Measurements from ENCODE around the gene UCMA. TPM values are rescaled to one million over a fixed set of nuclear protein-coding genes. Genes with fewer than 3 reads are reported as not detected.

The UCMA gene
- total RNA-seq, 3 donors from 2014 or later, result not detected

DNA sequence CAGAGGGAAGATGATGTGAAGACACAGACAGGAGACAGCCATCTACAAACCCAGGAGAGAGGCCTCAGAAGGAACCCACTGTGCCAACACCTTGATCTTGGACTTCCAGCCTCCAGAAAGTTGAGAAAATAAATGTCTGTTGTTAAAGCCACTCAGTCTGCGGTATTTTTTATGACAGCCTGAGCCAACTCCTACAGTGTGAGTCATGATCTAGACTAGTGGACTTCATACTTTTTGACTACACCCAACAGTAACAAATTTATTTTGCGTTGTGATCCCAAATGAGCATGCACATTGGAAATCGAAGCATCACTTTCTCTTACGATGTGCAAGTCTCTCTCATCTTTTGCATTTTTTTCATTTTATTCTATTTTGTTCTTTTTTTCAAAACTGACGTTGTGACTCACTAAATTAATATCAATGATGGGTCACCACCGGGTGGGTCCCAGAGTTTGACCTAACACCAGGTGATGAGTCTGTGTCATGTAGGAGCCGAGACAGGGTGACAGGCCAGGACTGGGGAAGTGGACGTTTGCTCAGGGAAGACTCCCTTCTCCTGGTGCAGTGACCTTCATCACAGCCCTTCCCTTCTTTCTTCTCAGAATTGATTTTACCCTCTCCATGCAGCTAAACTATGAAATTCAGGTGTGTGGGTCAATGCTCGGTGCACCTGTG, 36.8 kb upstream of the UCMA start:
- Histone ChIP-seq H3K4me3 (no peak overlapping the region), H3K9me3 (no peaks in the 10 kb centered on the region), H3K4me1 (no peaks in the 10 kb centered on the region), H3K36me3 (no peaks in the 10 kb centered on the region), H3K27me3 (no peaks in the 10 kb centered on the region), H3K27ac (no peak overlapping the region)
- DNase-seq (ENCODE audit: low spot score in 2 of 2), result no peak
- TF ChIP-seq, protein P1, sequence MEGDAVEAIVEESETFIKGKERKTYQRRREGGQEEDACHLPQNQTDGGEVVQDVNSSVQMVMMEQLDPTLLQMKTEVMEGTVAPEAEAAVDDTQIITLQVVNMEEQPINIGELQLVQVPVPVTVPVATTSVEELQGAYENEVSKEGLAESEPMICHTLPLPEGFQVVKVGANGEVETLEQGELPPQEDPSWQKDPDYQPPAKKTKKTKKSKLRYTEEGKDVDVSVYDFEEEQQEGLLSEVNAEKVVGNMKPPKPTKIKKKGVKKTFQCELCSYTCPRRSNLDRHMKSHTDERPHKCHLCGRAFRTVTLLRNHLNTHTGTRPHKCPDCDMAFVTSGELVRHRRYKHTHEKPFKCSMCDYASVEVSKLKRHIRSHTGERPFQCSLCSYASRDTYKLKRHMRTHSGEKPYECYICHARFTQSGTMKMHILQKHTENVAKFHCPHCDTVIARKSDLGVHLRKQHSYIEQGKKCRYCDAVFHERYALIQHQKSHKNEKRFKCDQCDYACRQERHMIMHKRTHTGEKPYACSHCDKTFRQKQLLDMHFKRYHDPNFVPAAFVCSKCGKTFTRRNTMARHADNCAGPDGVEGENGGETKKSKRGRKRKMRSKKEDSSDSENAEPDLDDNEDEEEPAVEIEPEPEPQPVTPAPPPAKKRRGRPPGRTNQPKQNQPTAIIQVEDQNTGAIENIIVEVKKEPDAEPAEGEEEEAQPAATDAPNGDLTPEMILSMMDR (IDR thresholded peaks at IDR 0.05), result no peak
- no peak for TF ChIP-seq POLR2A (IDR thresholded peaks at IDR 0.05)
- no peak for TF ChIP-seq POLR2AphosphoS5 (IDR thresholded peaks at IDR 0.05)
- intact Hi-C loops (cut with DNase I; ENCODE audit: low total_unique reads), result no loop called here

DNA sequence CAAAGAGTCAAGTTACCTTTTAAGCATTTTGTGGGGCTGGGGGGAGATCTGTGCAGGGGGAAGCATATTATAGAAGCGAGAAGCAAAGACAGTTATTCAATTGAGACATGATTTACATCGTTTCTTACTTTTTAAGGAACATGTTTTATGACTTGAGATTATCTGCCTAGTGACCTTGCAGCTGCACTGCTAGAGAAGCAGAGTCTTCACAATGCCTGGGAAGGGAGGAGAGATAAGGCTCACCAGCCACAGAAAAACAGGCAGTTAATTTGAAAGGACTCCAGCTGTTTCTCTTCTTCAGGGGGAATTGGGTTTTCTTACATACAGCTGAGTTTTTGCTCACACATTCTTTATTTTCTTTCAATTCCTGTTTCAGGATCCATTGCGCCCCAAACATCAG, 34.7 kb upstream of the UCMA start:
- Histone ChIP-seq H3K4me3 (no peak overlapping the region), H3K4me1 (no peaks in the 10 kb centered on the region), H3K36me3 (no peaks in the 10 kb centered on the region), H3K27ac (no peak overlapping the region), H3K27me3 (peaks cover 0 to 2% of the 10 kb centered on the region in 2 donors), H3K9me3 (no peaks in the 10 kb centered on the region)
- intact Hi-C loops (cut with DNase I; ENCODE audit: low total_unique reads), result no loop called here
- TF ChIP-seq POLR2A (IDR thresholded peaks at IDR 0.05), result no peak
- no peak for TF ChIP-seq POLR2AphosphoS5 (IDR thresholded peaks at IDR 0.05)
- TF ChIP-seq, protein P1 (IDR thresholded peaks at IDR 0.05), result no peak
- no peak for DNase-seq (ENCODE audit: low spot score in 2 of 2)

DNA sequence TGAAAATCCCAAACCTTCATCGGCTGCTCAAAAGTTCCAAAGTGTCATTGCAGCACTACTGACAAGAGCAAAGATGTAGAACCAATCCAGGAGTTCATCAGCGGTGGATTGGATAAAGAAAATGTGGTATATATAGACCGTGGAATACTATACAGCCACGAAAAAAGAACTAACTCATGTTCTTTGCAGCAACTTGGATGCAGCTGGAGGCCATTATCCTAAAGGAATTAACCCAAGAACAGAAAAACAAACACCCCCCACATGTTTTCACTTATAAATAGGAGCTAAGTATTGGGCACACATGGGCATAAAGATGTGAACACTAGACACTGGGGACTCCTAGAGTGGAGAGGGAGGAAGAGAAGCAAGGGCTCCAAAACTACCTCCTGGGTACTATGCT, 34.1 kb upstream of the UCMA start:
- no peaks in the 10 kb centered on the region for H3K4me1 ChIP-seq
- H3K27ac ChIP-seq, result no peak overlapping the region
- TF ChIP-seq, protein P1 (IDR thresholded peaks at IDR 0.05), result no peak
- no peak for TF ChIP-seq POLR2AphosphoS5 (IDR thresholded peaks at IDR 0.05)
- TF ChIP-seq POLR2A (IDR thresholded peaks at IDR 0.05), result no peak
- DNase-seq (ENCODE audit: low spot score in 2 of 2), result no peak
- peaks cover 0 to 5% of the 10 kb centered on the region in 2 donors for H3K27me3 ChIP-seq
- no peaks in the 10 kb centered on the region for H3K36me3 ChIP-seq
- H3K4me3 ChIP-seq, result no peak overlapping the region
- intact Hi-C loops (cut with DNase I; ENCODE audit: low total_unique reads), result no loop called here
- H3K9me3 ChIP-seq, result no peaks in the 10 kb centered on the region

DNA sequence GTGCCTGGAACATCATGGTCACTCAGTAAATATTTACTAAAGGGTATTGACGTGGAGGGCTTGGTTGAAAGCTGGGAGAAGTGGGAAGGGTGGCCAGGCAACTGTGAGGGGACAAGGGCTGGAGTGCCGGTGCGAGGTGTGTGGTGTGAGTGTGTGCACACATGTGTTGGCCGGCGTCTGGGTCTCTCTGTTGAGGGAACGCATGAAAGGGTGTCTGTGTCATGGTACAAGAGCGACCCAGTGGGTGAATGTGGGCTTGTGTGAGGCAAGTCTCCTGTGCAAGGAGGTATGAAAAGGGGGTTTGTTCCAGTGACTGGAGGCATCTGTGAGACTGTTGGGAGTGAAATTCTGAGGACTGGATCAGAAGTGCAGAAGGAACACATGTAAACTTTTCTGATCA, 29.4 kb upstream of the UCMA start:
- H3K27me3 ChIP-seq, result peaks cover 0 to 5% of the 10 kb centered on the region in 2 donors
- no peak overlapping the region for H3K4me3 ChIP-seq
- no peaks in the 10 kb centered on the region for H3K4me1 ChIP-seq
- no peak for DNase-seq (ENCODE audit: low spot score in 2 of 2)
- no peaks in the 10 kb centered on the region for H3K36me3 ChIP-seq
- intact Hi-C loops (cut with DNase I; ENCODE audit: low total_unique reads), result no loop called here
- no peaks in the 10 kb centered on the region for H3K9me3 ChIP-seq
- no peak for TF ChIP-seq POLR2A (IDR thresholded peaks at IDR 0.05)
- no peak for TF ChIP-seq POLR2AphosphoS5 (IDR thresholded peaks at IDR 0.05)
- TF ChIP-seq, protein P1 (IDR thresholded peaks at IDR 0.05), result no peak
- no peak overlapping the region for H3K27ac ChIP-seq

DNA sequence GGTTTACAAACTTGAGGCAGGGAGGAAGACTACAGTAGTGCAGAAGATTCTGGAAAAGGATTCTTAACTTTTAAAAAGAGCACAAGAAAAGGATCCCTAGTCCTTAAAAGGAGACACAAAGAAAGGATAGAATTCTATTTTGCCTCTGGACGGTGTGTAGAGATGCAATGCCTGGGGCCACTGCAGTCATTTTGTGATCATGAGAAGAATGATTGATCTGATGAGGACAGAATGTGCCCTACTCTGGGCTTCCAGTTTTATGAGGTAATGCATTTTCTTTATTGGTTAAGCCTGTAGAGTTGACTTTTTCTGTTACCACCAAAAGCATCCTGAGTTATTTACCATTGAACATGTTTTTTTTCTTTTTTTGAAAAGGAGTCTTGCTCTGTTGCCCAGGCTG, 28.3 kb upstream of the UCMA start:
- intact Hi-C loops (cut with DNase I; ENCODE audit: low total_unique reads), result no loop called here
- H3K4me1 ChIP-seq, result no peaks in the 10 kb centered on the region
- H3K4me3 ChIP-seq, result no peak overlapping the region
- H3K36me3 ChIP-seq, result no peaks in the 10 kb centered on the region
- H3K27me3 ChIP-seq, result peaks cover 0 to 5% of the 10 kb centered on the region in 2 donors
- H3K9me3 ChIP-seq, result no peaks in the 10 kb centered on the region
- DNase-seq (ENCODE audit: low spot score in 2 of 2), result no peak
- TF ChIP-seq, protein P1 (IDR thresholded peaks at IDR 0.05), result no peak
- no peak for TF ChIP-seq POLR2A (IDR thresholded peaks at IDR 0.05)
- TF ChIP-seq POLR2AphosphoS5 (IDR thresholded peaks at IDR 0.05), result no peak
- no peak overlapping the region for H3K27ac ChIP-seq

Data from breast epithelium (tissue), 4 donors.